Colonic mucosa (tissue), 4 donors: ENCODE data around the gene UNC5C. TPM values are rescaled to one million over a fixed set of nuclear protein-coding genes. Genes with fewer than 3 reads are reported as not detected.

Experiments used
- DNase-seq: peaks from one replicate; pipeline ENCODE4 v3.0.0-alpha.2; 2020
- H3K27ac ChIP-seq: fragments of 200-600 bp; one replicate; pipeline ENCODE4 v1.8.0; 2021
- H3K27me3 ChIP-seq: fragments of 200-600 bp; one replicate; pipeline ENCODE4 v1.8.0; 2021
- H3K36me3 ChIP-seq: fragments of 200-600 bp; one replicate; pipeline ENCODE4 v1.8.0; 2021
- H3K4me1 ChIP-seq: fragments of 200-600 bp; one replicate; pipeline ENCODE4 v1.8.0; 2021; ENCODE audit warnings: mild to moderate bottlenecking
- H3K4me3 ChIP-seq: fragments of 200-600 bp; one replicate; pipeline ENCODE4 v1.8.0; 2021
- H3K9ac ChIP-seq, 2 donors: one replicate each; pipeline ENCODE4 v1.7.0; 2013; ENCODE audit warnings: control low read depth in 2 of 2, low read depth in 2 of 2, low read length in 2 of 2
- H3K9me3 ChIP-seq: fragments of 200-600 bp; one replicate; pipeline ENCODE4 v1.8.0; 2021
- CTCF ChIP-seq: fragments of 200-600 bp; IDR thresholded peaks from one replicate; pipeline ENCODE4 v1.8.0; 2022; ENCODE audit warnings: antibody characterized with exemption, mild to moderate bottlenecking
- intact Hi-C: fragments of 100-400 bp; cut with DNase I; formaldehyde crosslinking; loops from one replicate; pipeline ENCODE4 v1.14.1; 2022
- total RNA-seq, 2 donors: library from RNA; stranded (reverse); fragmentation: NEBNext Ultra II Directional in 1 of 2; extraction: Animal tissue kit (Norgen Biotek cat#: 25700) in 1 of 2; gene quantifications; one replicate each; pipeline ENCODE4 v1.2.1, GENCODE V29; 2021
- donor health status: healthy.
- donor health status: DM: no; HTN: no; CAD: no.
- donor health status: DM: no; HTN: no; CAD: no.

Gene UNC5C
- total RNA-seq, 2 donors from 2014 or later = 3.9 to 4.2 TPM

- Histone ChIP-seq H3K4me1 (no peaks in the 10 kb centered on the region), H3K4me3 (no peak overlapping the region), H3K27ac (no peak overlapping the region), H3K36me3 (no peaks in the 10 kb centered on the region), H3K9me3 (no peaks in the 10 kb centered on the region), H3K27me3 (no peaks in the 10 kb centered on the region), H3K9ac (no peak overlapping the region)
- no peak for TF ChIP-seq CTCF
- DNase-seq = no peak
- intact Hi-C loops = no loop called here
Observed at GRCh38 chr4:95560774-95561173, 12.0 kb upstream of the UNC5C start.

- Histone ChIP-seq H3K9me3 (no peaks in the 10 kb centered on the region), H3K27me3 (no peaks in the 10 kb centered on the region), H3K9ac (no peak overlapping the region), H3K36me3 (no peaks in the 10 kb centered on the region), H3K4me1 (no peaks in the 10 kb centered on the region), H3K4me3 (no peak overlapping the region), H3K27ac (no peak overlapping the region)
- DNase-seq = no peak
- intact Hi-C loops = no loop called here
- no peak for TF ChIP-seq CTCF
Observed at GRCh38 chr4:95556207-95556859, 7.6 kb upstream of the UNC5C start.

GRCh38 chr4:95552942-95553550 is 4.3 kb upstream of the UNC5C start:
- Histone ChIP-seq H3K36me3 (no peaks in the 10 kb centered on the region), H3K9ac (no peak overlapping the region), H3K4me3 (no peak overlapping the region), H3K9me3 (no peaks in the 10 kb centered on the region), H3K27me3 (peaks cover 17% of the 10 kb centered on the region), H3K27ac (no peak overlapping the region), H3K4me1 (no peaks in the 10 kb centered on the region)
- intact Hi-C loops = no loop called here
- TF ChIP-seq CTCF = no peak
- DNase-seq = no peak

DNA sequence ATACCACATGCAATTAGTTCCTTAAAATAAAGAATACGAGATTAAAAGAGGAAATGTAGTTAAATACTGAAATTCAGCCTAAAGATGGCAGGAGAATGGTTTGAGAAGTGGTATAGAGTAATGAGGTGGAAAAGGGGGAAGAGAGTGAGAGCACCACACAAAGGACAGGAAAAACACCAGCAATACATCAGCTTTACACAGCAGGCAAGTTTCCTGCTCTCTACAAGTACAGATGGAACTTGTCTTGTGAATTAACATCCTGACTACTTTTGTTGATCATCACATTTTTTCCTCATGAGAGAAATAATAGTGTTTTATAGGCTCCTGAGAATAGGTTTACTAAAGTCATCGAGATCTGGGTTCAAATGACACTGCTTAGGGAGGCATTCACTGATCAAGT is 2.9 kb upstream of the UNC5C start:
- no peak for DNase-seq
- no peak overlapping the region for H3K4me3 ChIP-seq
- H3K27me3 ChIP-seq = peaks cover 29% of the 10 kb centered on the region
- no peaks in the 10 kb centered on the region for H3K4me1 ChIP-seq
- H3K27ac ChIP-seq = no peak overlapping the region
- no peaks in the 10 kb centered on the region for H3K36me3 ChIP-seq
- no peaks in the 10 kb centered on the region for H3K9me3 ChIP-seq
- intact Hi-C loops = no loop called here
- H3K9ac ChIP-seq = no peak overlapping the region
- no peak for TF ChIP-seq CTCF

DNA sequence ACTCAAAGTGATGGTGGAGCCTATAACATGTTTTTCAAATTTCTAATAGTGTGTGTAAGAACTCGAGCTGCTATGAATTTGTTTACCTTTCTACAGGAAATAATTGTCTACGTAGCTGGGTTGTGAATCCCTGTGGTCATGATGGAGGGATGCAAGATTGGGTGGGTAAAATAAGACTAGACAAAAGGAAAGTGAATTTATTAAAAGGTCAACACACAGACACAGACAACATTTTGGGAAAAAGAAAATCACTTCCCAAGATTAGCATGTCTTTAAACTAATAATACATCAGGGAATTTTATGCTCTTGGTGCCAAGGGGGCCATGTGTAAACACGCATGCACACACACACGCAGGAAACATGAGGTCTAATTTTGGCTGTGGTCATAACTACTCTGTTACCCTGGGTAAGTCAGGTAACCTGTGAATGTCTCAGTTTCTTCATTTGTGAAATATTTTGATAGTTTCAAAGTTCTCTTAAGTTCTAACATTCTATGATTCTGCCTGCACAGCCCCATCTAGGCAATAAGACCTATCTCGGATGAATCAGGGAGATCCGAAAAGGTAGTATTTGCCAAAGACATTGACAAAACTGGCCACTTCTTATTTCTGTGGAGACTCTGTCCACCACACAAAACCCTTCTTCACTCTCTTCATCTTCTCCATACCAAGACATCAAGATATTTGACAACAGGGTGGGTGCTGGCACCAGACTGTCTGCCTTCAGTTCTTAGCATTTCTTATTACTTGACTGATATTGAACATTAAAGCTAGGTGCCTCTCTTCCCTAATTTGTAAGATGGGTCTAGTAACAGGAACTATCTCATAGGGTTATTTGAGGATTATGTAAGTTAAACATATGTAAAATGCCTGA is 1.6 kb upstream of the UNC5C start:
- H3K27ac ChIP-seq = peak overlapping the region; percentile 75
- no peak for TF ChIP-seq CTCF
- H3K36me3 ChIP-seq = no peaks in the 10 kb centered on the region
- intact Hi-C loops = no loop called here
- H3K4me1 ChIP-seq = no peaks in the 10 kb centered on the region
- no peak for DNase-seq
- H3K9ac ChIP-seq = peak overlapping the region in 1 of 2 donors; percentile 51
- peaks cover 29% of the 10 kb centered on the region for H3K27me3 ChIP-seq
- H3K9me3 ChIP-seq = no peaks in the 10 kb centered on the region
- peak overlapping the region; percentile 48 for H3K4me3 ChIP-seq
